Measurements from ENCODE around the gene DLK1.

DLK1 gene

DNA sequence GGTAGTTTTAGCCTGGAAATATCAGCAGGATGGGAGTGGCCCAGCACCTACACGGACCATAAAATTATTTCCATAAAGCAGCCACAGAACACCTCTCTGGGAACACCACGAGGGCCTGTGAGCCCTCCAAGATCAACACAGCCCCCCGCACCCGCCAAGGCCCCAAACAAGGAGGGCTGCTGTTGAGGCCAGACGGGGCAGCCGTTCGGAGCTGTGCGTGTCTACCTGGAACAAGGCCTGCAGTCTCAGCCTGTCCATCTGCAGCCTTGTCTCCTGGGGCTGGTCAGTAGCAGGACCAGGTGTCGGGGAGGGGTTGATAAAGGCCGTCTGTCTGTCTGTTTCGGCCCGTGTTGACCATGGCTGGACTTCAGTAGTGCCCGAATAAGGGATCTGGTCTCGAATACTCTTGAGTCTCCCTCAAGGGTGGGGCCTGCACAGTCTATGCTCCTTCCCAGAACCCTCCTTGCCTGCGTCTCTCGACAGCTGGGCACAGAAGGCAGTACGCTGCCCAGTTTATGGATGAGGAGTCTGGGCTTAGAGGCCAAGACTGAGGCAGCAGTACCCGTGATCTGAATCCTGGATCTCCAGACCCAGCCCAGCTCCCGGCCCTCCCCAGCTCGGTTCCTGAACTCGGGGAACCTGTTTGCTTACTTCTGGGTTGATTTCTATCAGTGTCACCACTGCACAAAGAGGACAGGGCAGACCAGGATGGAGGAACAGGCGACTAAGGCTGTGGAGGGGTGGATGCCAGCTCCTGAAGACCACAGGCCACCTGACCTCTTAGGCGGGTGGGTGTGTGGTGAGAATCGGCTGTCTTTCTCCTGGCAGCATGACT lies 23.1 kb upstream of the DLK1 start:
- H3K36me3 Mint-ChIP-seq: no peaks in the 10 kb centered on the region
- no peak overlapping the region for H3K4me3 Mint-ChIP-seq
- H3K27ac Mint-ChIP-seq: no peak overlapping the region
- no peaks in the 10 kb centered on the region for H3K9me3 Mint-ChIP-seq
- no peaks in the 10 kb centered on the region for H3K4me1 Mint-ChIP-seq
- ATAC-seq (no peak), DNase-seq (ENCODE audit: low spot score in 2 of 2) (no peak)

DNA sequence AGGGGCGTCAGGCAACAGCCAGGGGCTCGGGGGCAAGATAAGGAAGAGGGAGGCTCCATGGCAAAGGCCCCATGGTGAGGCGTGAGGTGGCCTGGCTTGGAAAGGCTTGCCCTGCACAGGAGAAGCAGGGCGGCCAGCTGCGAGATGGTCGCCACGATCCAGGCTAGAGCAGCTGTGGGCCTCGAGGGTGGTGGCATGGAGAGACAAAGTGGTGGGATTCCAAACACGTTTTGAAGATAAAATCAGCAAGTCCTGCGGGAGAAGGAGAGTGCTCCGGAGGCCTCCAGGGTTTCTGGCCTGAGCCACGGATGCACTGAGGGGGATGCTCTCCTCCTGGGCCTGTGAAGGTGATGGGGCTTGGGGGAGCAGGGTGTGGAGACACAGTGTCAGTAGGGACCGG lies 20.5 kb upstream of the DLK1 start:
- no peak for DNase-seq (ENCODE audit: low spot score in 2 of 2)
- Mint-ChIP-seq H3K27ac (no peak overlapping the region), H3K9me3 (no peaks in the 10 kb centered on the region), H3K36me3 (no peaks in the 10 kb centered on the region), H3K4me3 (no peak overlapping the region), H3K4me1 (no peaks in the 10 kb centered on the region)
- ATAC-seq: no peak

DNA sequence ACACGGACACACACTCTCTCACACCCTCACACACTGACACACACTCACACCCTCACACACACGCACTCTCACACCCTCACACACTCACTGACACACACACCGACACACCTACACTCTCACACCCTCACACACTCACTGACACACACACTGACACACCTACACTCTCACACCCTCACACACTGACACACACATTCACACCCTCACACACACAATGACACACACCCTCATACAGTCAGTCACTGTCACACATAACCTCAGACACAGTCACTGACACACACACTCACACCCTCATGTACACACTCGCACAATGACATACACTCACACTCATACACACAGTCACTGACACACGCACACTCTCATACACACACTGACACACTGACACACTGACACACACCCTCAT lies 19.8 kb upstream of the DLK1 start:
- ATAC-seq (no peak), DNase-seq (ENCODE audit: low spot score in 2 of 2) (no peak)
- H3K4me3 Mint-ChIP-seq: no peak overlapping the region
- H3K36me3 Mint-ChIP-seq: no peaks in the 10 kb centered on the region
- H3K27ac Mint-ChIP-seq: no peak overlapping the region
- no peaks in the 10 kb centered on the region for H3K4me1 Mint-ChIP-seq
- no peaks in the 10 kb centered on the region for H3K9me3 Mint-ChIP-seq

DNA sequence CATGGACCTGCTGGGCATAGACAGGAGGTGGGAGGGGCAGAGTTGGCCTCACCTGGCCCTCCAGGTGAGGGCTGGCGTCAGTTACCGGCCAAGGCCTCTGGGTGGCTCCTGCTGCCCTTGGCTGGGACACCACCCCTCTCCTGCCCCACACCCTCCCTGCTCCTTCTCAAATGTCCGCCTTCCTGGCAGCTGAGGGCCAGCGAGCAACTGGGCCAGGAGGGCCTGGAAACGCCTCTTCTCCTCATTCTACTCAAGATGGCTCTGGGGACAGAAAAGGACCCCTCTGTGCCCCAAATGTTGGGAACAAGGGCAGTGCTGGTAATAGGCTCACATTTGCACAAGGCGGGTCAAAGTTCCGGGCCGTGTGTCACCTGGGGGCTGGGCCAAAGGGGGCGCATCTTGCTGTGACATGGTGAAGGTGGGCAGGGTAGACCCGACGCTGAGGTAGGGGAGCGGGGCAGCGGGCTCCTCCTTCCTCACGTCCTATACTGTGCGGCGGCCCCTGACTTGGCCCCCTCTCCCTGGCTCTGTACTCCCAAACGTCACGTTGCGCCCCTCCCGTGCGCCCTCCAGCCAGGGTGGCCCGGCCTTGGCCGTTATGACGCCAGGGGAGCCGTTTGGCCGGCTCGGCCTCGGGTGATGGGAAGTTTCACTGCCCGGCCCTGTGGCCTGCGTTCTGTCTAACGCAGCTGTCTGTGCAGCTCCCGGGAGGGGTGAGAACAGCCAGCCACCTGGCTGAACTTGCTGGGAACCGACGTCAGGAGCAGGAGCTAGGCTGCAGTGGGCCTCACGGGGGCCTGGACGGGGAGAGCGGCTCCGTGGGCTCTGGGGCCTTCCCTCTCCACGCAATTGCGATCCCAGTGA lies 18.0 kb upstream of the DLK1 start:
- DNase-seq (ENCODE audit: low spot score in 2 of 2): no peak
- H3K36me3 Mint-ChIP-seq: no peaks in the 10 kb centered on the region
- H3K9me3 Mint-ChIP-seq: no peaks in the 10 kb centered on the region
- H3K4me3 Mint-ChIP-seq: no peak overlapping the region
- H3K27ac Mint-ChIP-seq: no peak overlapping the region
- H3K4me1 Mint-ChIP-seq: no peaks in the 10 kb centered on the region
- ATAC-seq: no peak

DNA sequence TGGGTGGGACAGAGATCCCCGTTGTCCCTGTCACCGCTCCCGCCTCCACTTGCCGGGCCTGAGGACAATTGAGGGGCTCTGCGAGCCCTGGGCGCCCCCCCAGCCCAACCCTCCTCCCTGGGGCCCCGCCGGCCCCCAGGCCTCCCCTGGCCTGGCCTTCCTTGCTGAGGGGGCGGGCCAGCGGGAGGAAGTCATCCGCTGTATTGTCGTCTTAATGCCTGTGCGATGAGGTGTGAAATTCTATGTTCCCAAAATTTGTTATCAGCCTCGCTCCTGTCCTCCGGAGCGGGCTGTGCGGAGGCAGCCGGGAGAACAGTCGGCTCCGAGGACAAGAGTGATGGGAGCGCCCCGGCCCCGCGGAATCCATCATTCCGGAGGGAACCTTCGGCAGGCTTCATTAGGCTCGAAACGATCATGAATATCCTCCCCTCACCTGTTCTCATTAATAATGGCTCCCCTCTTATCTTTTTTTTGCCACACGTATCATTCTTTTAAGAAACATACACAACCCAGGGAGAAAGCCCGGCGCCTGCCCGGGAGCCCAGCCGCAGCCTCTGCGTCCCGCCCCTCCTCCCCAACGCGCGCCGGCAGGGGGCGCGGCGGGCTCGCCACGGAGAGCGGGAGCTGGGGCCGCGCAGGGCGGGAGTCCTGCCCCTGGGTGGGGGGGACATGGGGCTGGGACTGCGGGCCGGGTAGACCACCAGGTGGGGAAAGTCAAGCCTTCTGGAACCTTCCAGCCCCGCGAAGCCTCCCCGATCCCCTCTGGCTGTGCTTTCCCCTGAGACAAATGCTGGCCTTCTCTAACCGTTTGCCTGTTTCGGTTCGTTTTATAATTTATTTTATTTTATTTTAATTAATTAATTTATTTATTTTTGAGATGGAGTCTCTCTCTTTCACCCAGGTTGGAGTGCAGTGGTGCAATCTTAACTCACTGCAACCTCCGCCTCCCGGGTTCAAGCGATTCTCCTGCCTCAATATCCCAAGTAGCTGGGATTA lies 17.1 kb upstream of the DLK1 start:
- H3K27ac Mint-ChIP-seq: no peak overlapping the region
- H3K4me3 Mint-ChIP-seq: no peak overlapping the region
- H3K9me3 Mint-ChIP-seq: no peaks in the 10 kb centered on the region
- DNase-seq (ENCODE audit: low spot score in 2 of 2): no peak
- no peak for ATAC-seq
- no peaks in the 10 kb centered on the region for H3K36me3 Mint-ChIP-seq
- H3K4me1 Mint-ChIP-seq: no peaks in the 10 kb centered on the region

DNA sequence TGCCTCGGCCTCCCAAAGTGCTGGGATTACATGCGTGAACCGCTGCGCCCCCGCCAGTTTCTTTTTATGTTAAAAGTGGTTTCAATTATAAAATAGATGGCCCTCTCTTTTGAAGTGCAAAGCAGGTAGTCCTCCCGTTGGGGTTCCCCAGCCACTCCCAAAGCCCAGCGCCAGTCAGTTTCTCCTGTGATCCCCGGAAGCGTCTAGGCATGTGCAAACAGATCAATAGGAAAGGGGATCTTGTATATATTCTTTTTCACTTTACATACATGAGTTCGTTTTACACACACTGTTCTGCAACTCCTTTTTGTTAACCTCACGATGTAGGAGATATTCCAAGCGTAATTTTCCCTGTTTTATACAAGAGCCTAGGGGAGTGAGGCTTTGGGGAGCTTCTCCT lies 16.3 kb upstream of the DLK1 start:
- H3K36me3 Mint-ChIP-seq: no peaks in the 10 kb centered on the region
- no peak overlapping the region for H3K27ac Mint-ChIP-seq
- H3K4me1 Mint-ChIP-seq: no peaks in the 10 kb centered on the region
- ATAC-seq (no peak), DNase-seq (ENCODE audit: low spot score in 2 of 2) (no peak)
- H3K4me3 Mint-ChIP-seq: no peak overlapping the region
- no peaks in the 10 kb centered on the region for H3K9me3 Mint-ChIP-seq

DNA sequence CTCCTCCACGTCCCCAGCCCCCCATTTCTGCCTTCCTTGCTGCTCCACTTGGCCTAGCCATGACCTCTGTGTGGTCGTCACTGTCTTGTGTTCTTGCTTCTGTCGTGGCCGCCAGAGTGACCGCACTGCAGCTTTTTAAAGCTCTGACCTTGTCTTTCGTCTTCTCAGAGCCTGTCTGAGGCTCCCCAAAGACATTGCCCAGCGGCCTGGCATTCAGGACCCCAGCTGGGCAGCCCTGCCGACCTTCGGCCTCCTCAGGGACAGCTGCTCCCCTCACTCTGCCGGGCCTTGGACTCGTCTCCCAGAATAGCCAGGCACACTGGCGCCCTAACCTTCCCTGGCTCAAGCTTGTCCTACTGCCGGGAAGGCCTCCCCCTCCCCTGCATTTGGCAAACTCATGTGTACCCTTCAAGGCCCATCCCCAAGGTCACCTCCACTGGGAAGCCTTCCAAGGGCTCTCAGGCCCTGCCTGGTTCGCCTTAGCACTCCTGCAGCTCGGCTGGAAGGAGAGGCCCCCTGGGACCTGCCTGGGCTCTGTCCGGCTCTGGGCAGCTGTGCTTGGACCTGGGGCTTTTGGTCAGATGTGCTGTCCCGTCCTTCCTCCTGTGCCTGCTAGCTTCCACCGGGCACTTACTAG lies 15.7 kb upstream of the DLK1 start:
- H3K4me1 Mint-ChIP-seq: no peaks in the 10 kb centered on the region
- H3K27ac Mint-ChIP-seq: no peak overlapping the region
- no peaks in the 10 kb centered on the region for H3K9me3 Mint-ChIP-seq
- no peak overlapping the region for H3K4me3 Mint-ChIP-seq
- ATAC-seq (no peak), DNase-seq (ENCODE audit: low spot score in 2 of 2) (no peak)
- H3K36me3 Mint-ChIP-seq: no peaks in the 10 kb centered on the region

DNA sequence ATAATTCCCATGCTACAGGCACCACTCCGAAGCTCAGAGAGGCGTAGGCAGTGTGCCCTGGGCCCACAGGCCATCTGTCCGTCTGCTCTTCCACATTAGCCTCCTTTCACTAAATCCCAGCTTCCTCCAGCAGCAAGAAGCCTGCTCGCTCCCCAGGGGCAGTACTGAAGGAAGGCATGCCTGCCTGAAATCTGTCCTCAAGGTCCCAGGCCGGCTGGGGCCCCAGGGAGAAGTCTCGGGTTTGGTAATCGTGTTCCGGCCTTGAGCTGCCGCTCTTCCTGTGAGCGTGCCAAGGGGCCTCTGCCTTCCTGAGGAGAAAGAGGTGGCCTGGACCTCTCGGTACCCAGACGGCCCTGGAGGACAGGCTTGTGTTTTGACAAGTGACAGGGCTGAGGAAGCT lies 15.2 kb upstream of the DLK1 start:
- Mint-ChIP-seq H3K4me1 (no peaks in the 10 kb centered on the region), H3K36me3 (no peaks in the 10 kb centered on the region), H3K27ac (no peak overlapping the region), H3K4me3 (no peak overlapping the region), H3K9me3 (no peaks in the 10 kb centered on the region)
- ATAC-seq (no peak), DNase-seq (ENCODE audit: low spot score in 2 of 2) (no peak)

DNA sequence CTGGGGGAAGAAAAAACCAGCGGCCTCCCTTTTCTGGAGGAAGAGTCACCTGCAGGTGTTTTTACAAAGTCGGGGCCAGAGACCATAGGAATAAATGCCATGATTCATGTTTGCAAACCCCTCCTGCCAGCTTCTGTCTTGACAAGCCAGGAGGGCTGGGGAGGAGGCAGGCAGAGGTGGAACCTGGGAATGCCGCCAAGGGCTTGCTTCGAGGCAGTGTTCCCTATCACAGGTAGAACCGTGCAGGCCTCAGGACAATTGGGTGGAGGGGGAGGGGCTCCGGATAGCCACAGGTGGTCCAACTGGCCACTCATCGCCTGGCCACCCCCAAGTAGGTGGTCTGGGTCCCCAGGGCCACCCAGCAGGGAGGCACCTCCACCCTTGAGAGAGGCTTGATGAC lies 14.2 kb upstream of the DLK1 start:
- H3K27ac Mint-ChIP-seq: no peak overlapping the region
- DNase-seq (ENCODE audit: low spot score in 2 of 2) (no peak), ATAC-seq (no peak)
- H3K4me3 Mint-ChIP-seq: no peak overlapping the region
- no peaks in the 10 kb centered on the region for H3K9me3 Mint-ChIP-seq
- no peaks in the 10 kb centered on the region for H3K4me1 Mint-ChIP-seq
- H3K36me3 Mint-ChIP-seq: no peaks in the 10 kb centered on the region

DNA sequence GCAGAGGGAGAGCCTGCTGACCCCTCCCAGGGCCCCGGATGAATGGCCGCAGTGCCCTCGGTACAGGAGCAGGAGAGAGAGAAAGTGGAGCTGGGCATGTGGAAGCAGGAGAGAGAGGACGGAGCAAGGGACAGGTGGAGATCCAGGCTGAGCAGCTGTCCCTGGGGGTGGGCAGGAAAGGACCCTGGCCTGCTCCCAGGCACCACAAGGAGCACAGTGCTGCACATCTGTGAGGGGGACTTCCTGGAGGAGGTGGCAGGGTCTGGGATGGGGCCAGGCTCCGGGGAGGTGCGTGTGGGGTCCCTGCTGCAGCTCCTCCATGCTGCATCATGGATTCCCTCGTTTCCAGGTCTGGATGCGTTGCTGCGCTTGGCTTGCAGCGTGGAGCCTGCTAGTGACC lies 13.0 kb upstream of the DLK1 start:
- no peaks in the 10 kb centered on the region for H3K9me3 Mint-ChIP-seq
- ATAC-seq (no peak), DNase-seq (ENCODE audit: low spot score in 2 of 2) (no peak)
- H3K4me3 Mint-ChIP-seq: no peak overlapping the region
- no peaks in the 10 kb centered on the region for H3K36me3 Mint-ChIP-seq
- H3K4me1 Mint-ChIP-seq: no peaks in the 10 kb centered on the region
- H3K27ac Mint-ChIP-seq: peak overlapping the region; percentile 35

DNA sequence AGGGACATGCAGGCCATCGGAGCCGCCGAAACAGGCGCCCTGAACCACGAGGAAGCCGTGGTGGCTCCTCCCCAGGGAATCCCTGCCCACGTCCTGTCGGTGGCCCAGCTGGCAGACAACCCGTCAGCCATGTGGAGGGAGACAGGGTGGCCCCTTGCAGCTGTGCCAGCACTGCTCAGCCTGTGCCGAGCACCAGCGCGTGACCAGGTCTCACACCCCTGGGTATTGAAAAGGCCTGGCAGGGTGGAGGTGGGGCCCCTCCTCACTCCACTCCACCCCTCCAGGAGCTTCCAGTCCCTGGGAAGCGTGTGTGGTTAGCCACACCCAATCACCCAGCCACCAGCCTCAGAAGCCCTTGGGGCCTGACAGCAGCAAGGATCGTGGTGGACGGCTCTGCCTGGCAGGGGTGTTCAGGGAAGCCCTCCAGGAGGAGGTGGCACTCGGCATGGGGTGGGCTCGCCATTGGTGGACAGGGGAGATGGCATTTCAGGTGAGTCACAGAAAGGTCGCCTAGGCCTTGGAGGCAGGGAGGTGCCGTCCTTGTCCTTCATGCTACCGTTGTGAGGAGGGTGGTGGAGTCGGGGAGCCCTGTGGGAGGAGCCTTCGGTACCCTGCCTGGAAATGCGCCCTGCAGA lies 12.3 kb upstream of the DLK1 start:
- DNase-seq (ENCODE audit: low spot score in 2 of 2) (no peak), ATAC-seq (peak; percentile 15)
- no peaks in the 10 kb centered on the region for H3K36me3 Mint-ChIP-seq
- no peaks in the 10 kb centered on the region for H3K4me1 Mint-ChIP-seq
- H3K27ac Mint-ChIP-seq: no peak overlapping the region
- H3K9me3 Mint-ChIP-seq: no peaks in the 10 kb centered on the region
- H3K4me3 Mint-ChIP-seq: no peak overlapping the region

DNA sequence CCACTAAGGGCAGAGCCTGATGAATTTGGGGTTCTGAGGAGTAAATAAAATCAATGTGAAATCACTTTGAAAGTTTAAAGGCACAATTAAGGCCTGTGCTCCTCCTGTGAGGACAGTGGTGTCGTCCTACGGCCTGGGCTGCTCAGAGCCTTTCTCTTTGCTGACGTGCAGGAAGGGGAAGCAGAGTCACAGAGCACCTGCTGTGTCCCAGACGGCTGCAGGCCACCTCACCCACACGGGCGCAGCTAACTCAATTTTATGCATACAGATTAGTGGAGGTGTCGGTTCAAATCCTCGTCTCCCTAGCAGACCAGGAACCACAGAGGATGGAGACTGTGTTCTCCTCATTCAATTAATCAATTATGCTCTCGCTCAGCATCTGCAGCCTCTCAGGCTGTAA lies 11.4 kb upstream of the DLK1 start:
- no peak for DNase-seq (ENCODE audit: low spot score in 2 of 2)
- no peaks in the 10 kb centered on the region for H3K4me1 Mint-ChIP-seq
- no peaks in the 10 kb centered on the region for H3K9me3 Mint-ChIP-seq
- H3K36me3 Mint-ChIP-seq: no peaks in the 10 kb centered on the region
- no peak overlapping the region for H3K27ac Mint-ChIP-seq
- no peak for ATAC-seq
- no peak overlapping the region for H3K4me3 Mint-ChIP-seq

DNA sequence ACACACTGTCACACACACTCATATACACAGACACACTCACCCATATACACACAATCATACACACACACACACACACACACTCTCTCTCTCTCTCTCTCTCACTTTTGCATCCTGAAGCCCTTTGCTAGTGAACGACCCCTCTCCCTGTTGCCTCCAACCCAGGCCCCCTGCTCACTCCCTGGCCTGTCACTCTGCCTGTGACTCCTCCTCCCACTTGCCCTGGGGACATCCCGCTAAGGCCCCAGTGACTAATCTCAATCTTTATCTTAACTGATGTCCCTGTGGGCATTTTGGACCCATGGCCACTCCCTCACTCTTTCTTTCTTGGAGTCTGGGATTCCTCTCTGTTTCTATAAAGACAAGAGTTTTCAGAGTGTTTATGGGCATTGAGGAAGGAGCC lies 10.9 kb upstream of the DLK1 start:
- Mint-ChIP-seq H3K27ac (no peak overlapping the region), H3K4me3 (no peak overlapping the region), H3K9me3 (no peaks in the 10 kb centered on the region), H3K36me3 (no peaks in the 10 kb centered on the region), H3K4me1 (no peaks in the 10 kb centered on the region)
- no peak for ATAC-seq
- no peak for DNase-seq (ENCODE audit: low spot score in 2 of 2)

DNA sequence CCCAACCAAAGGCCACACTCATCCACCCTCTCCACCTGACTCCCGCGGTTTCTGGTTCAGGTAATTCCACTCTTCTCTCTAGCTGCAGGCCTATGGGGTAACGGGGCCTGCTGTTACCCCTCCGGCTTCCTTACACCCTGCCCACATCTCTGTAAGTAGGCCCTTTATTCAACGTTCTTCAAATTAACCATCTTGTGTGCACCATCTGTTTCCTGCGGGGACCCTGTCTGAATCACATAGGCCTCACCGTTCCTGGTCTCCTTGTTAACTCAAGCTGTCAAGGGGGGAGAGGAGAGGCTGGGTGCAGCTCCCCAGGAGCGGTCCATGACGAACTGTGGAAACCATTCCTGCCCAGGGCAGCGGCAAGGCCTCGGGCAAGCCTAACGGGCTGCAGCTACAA lies 9.3 kb upstream of the DLK1 start:
- no peak overlapping the region for H3K27ac Mint-ChIP-seq
- no peak for DNase-seq (ENCODE audit: low spot score in 2 of 2)
- no peaks in the 10 kb centered on the region for H3K9me3 Mint-ChIP-seq
- no peaks in the 10 kb centered on the region for H3K36me3 Mint-ChIP-seq
- H3K4me1 Mint-ChIP-seq: no peaks in the 10 kb centered on the region
- no peak for ATAC-seq
- H3K4me3 Mint-ChIP-seq: no peak overlapping the region
